AG09309 (cell line): Measurements from ENCODE around the gene STUB1.

ENCODE experiments used
- DNase-seq: peaks from one replicate; pipeline ENCODE4 v3.0.0-alpha.2; 2010; ENCODE audit warnings: low read depth
- H3K4me3 ChIP-seq: 2 replicates; pipeline ENCODE4 v1.5.1; 2011; ENCODE audit warnings: mild to moderate bottlenecking, low read depth, low read length, moderate library complexity; ENCODE audit not compliant: control insufficient read depth
- CTCF ChIP-seq: IDR thresholded peaks from 2 replicates; pipeline ENCODE4 v1.5.1; 2011; ENCODE audit warnings: mild to moderate bottlenecking, low read depth, low read length, inconsistent platforms; ENCODE audit not compliant: insufficient read depth, control insufficient read depth; ENCODE audit errors: missing control alignments

Gene STUB1

GRCh38 chr16:671353-672131 is 8.7 kb upstream of the STUB1 start:
- no peak overlapping the region for H3K4me3 ChIP-seq
- no peak for TF ChIP-seq CTCF
- DNase-seq: no peak

- no peak for DNase-seq
- no peak for TF ChIP-seq CTCF
- H3K4me3 ChIP-seq: no peak overlapping the region
These were observed 7.8 kb upstream of the STUB1 start for GRCh38 chr16:672371-672770.

- no peak overlapping the region for H3K4me3 ChIP-seq
- DNase-seq: no peak
- TF ChIP-seq CTCF: no peak
These were observed 7.4 kb upstream of the STUB1 start for GRCh38 chr16:672851-673250.

- no peak for TF ChIP-seq CTCF
- no peak for DNase-seq
- no peak overlapping the region for H3K4me3 ChIP-seq
These were observed 6.7 kb upstream of the STUB1 start for GRCh38 chr16:673399-673991.

GRCh38 chr16:674214-674881 is 5.9 kb upstream of the STUB1 start:
- no peak overlapping the region for H3K4me3 ChIP-seq
- DNase-seq: no peak
- TF ChIP-seq CTCF: no peak

GRCh38 chr16:674968-675883 is 5.0 kb upstream of the STUB1 start, which contains the start of gene RHBDL1:
Gene RHBDL1 (plus strand): TSS chr16:675671. CDS start chr16:675791, 120 bp downstream.
- DNase-seq: no peak
- H3K4me3 ChIP-seq: peak within 1 kb of the TSS; percentile 39

More at GRCh38 chr16:674968-675883, 5.0 kb upstream of the STUB1 start, which contains the start of gene RHBDL1:
- TF ChIP-seq CTCF: peak; percentile 9
